HG02981 (cell line): ENCODE data around the gene MAB21L1.

Source experiments
- ATAC-seq: cut with Tn5 transposase; IDR thresholded peaks from one replicate; pipeline ENCODE4 v1.9.1; 2021; ENCODE audit warnings: mild to moderate bottlenecking, moderate library complexity; ENCODE audit not compliant: unreplicated experiment

The MAB21L1 gene

GRCh38 chr13:35480346-35480745 lies 3.9 kb upstream of the MAB21L1 start:
- no peak for ATAC-seq

- no peak for ATAC-seq
These were observed 3.2 kb upstream of the MAB21L1 start for GRCh38 chr13:35479706-35480105.

- ATAC-seq, result no peak
These were observed 2.6 kb upstream of the MAB21L1 start for GRCh38 chr13:35479038-35479492.

GRCh38 chr13:35478271-35479037 lies 2.0 kb upstream of the MAB21L1 start:
- ATAC-seq, result no peak

- ATAC-seq, result no peak
These were observed 977 bp upstream of the MAB21L1 start for GRCh38 chr13:35477386-35477946.

GRCh38 chr13:35475212-35475959 lies 1.1 kb downstream of the MAB21L1 start:
- no peak for ATAC-seq

- no peak for ATAC-seq
These were observed 1.8 kb downstream of the MAB21L1 start for GRCh38 chr13:35474496-35475211.

GRCh38 chr13:35473802-35474201 lies 2.7 kb downstream of the MAB21L1 start:
- ATAC-seq, result no peak

- no peak for ATAC-seq
These were observed 3.2 kb downstream of the MAB21L1 start for GRCh38 chr13:35473206-35473775.

GRCh38 chr13:35472323-35472881 lies 4.1 kb downstream of the MAB21L1 start:
- ATAC-seq, result no peak

- no peak for ATAC-seq
These were observed 4.7 kb downstream of the MAB21L1 start for GRCh38 chr13:35471706-35472322.

GRCh38 chr13:35470671-35471661 lies 5.5 kb downstream of the MAB21L1 start:
- no peak for ATAC-seq

GRCh38 chr13:35469806-35470525 lies 6.5 kb downstream of the MAB21L1 start:
- no peak for ATAC-seq

GRCh38 chr13:35468195-35468594 lies 8.3 kb downstream of the MAB21L1 start:
- no peak for ATAC-seq

- no peak for ATAC-seq
These were observed 11.1 kb downstream of the MAB21L1 start for GRCh38 chr13:35465371-35465770.

GRCh38 chr13:35460061-35460460 lies 16.4 kb downstream of the MAB21L1 start:
- ATAC-seq, result no peak

- ATAC-seq, result no peak
These were observed 19.2 kb downstream of the MAB21L1 start for GRCh38 chr13:35457258-35457657.

GRCh38 chr13:35455022-35455421 lies 21.5 kb downstream of the MAB21L1 start:
- no peak for ATAC-seq
